CD4-positive, alpha-beta T cell treated with Interleukin-6 at 100 ng/mL for 8 hours (primary cell): ENCODE data around the gene SMARCA2.

ENCODE experiments used
- DNase-seq: peaks from one replicate; pipeline ENCODE4 v3.0.0-alpha.2; 2020; ENCODE audit warnings: mixed read lengths, low spot score

SMARCA2 gene

GRCh38 chr9:2093920-2094597, 78.9 kb downstream of the SMARCA2 start:
- DNase-seq: no peak

GRCh38 chr9:2096376-2096970, 81.3 kb downstream of the SMARCA2 start:
- DNase-seq: no peak

GRCh38 chr9:2106666-2107065, 91.5 kb downstream of the SMARCA2 start:
- no peak for DNase-seq

DNA sequence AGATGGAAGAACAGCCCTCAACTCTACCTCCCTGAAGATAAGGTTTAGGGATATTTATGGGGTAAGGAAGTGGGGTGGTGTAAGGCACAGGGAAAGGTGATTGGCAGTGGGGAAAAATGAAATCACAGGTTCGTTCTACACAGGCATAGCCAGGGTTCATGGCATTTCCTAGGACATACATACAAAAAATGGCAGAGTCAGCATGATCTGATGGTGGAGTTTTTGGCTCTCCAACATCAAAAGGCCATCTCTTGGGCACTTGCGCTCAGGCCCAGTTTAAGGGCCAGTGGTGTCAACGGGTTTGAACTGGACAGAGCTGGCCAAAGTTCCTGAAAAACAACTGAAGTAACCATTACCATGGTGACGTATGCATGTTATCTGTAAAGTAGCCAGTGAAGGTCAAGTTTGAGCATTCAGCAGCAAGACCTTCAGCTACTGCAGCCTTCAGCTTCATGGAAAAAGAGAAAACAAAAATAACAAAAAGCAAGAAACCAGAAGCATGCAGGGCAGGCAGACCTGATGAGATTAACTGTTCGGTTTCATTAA, 92.8 kb downstream of the SMARCA2 start:
- no peak for DNase-seq

DNA sequence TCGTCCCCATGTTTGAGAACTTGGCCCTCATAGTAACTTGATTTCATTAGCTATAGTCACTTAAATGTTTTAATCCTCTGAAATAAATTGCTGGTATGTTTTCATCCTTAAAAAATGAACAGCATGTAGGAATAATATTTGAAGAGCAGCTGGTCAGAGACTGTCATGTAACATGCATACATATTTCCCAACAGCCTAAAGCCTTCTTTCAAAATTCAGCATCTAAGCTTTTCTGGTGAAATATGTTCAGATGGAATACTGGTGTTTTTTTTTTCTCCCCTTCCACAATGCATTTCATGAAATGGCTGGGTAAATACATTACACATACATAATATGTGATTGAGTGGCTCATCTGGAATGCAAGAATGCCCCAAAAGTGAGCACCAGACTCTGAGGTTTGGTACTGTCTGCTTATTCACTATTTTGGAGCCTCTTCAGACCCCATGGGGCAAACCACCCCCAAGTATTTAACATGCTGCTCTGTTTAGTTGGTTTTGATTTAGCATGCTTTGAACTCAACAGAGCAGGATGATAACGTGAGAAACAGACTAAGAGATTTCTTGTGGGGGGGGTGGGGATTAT, 94.0 kb downstream of the SMARCA2 start:
- DNase-seq: no peak

DNA sequence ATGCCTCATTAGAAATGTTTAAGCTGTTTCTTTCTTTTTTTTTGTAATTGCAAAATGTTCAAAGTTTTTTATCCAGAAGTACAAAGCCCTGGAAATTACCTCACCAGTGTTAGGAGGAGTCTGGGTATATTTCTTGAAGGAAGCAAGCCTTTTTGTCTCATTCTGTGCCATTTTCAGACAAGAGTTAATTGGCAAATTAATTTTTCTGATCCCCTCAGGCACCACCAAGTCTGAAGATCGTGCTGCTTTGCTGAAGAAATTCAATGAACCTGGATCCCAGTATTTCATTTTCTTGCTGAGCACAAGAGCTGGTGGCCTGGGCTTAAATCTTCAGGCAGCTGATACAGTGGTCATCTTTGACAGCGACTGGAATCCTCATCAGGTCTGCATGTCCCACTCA, 94.9 kb downstream of the SMARCA2 start:
- no peak for DNase-seq

- no peak for DNase-seq
These were observed 100.9 kb downstream of the SMARCA2 start for GRCh38 chr9:2116073-2116472.

DNA sequence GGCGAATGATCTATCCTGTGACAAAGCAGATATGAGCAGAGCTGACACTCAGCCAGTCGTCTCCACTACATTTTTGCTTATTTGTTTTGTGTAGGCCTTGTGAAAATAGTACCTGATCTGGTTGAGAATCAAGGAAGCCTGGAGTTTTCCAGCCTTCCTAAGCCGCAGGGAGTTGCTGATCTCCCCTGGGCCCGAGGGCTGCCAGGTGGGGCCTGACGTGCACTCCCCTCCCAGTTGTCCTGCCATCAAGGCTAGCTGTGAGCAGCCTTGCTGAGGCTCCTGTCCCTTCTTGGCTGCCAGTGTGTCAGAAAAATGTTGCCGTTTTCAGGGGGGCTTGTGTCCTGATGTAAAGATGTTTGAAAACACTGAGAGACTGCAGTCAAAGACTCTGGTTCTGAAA, 102.4 kb downstream of the SMARCA2 start:
- DNase-seq: no peak

- no peak for DNase-seq
These were observed 104.4 kb downstream of the SMARCA2 start for GRCh38 chr9:2119566-2119965.

GRCh38 chr9:2120926-2121689, 106.0 kb downstream of the SMARCA2 start:
- no peak for DNase-seq

GRCh38 chr9:2122299-2122698, 107.2 kb downstream of the SMARCA2 start:
- DNase-seq: no peak

DNA sequence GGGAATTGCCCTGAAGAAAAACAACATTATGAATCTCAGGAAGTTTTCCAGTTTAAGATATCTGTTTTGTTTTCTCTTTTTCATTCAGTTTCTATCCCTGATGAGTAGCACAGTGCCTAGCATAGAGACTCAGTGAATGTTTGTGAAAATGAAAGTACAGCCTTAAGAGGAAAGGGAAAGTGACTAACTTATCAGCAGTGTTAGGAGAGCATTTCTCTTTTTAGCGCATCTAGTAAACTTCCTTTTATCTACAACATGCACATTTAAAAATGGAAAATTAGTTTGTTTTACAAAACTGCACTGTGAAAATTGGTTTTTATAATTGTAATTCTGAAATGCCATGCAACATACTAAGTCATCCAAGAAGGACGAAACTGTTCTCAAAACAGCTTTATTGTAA, 110.8 kb downstream of the SMARCA2 start:
- DNase-seq: no peak

- DNase-seq: no peak
These were observed 111.2 kb downstream of the SMARCA2 start for GRCh38 chr9:2126331-2126803.

- DNase-seq: no peak
These were observed 112.3 kb downstream of the SMARCA2 start for GRCh38 chr9:2127486-2127885.

DNA sequence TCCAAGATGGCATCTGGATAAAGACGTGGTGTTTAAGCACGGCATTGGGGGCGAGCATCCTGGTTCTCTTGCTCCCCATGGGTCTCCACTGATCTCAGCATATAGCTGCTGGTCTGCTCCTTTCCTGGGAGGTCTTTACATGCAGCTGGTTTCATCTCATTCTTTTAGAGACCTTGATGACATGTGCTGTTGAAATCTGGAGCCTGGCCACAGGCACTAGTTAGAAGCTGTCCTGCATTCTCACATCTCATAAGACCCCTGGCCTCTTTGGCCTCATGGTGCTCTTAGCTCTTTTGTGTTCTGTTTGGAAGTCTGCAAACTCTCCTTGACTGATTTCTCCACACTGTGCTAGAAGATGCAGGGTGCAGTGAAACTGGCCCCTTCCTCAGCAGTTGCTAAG, 113.0 kb downstream of the SMARCA2 start:
- no peak for DNase-seq

GRCh38 chr9:2128618-2129017, 113.5 kb downstream of the SMARCA2 start:
- no peak for DNase-seq

DNA sequence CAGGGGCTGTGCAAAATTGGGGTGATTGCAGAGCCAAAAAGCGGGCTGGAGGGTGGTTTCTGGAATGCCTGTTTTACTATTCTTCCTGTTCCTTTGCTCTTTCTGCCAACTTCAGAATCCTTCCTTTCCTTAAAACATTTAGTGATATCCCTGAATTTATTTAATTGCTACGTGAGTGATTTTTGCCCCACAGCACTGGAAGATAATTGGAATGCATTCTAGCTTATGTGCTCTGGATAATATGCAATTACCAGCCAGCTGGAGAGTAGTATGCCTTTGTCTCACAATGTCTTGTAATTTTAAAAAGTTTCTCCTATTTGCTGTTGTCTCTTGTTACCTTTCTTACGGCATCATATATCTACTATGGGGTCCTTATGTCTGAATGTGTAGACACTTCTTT, 115.8 kb downstream of the SMARCA2 start:
- no peak for DNase-seq

DNA sequence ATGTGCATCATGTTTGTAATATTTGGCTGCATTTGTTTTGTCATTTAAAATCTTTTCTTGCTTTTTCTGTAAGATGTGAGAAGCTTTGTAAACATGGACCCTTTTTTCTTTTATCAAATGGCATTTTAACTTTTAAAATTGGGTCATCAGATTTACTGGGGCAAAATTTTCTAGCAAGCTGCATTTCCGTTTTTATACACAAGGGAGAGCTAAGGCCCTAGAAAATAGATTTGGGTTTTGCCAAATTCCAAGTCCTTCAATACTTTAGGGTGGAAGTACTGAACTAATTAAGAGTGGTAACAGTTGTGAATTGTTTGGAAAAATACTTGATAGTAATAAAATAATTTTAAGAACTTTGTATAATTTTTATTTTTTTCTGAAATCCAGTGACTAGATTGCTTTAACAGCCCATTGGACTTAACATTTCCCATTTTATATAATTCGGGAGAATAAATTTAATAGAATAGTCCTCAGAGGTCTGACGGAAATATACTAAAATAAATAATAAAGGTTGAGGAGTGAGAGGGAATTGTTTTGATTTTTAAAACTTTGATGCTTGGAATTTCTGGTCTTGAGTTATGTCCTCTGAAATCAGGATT, 117.4 kb downstream of the SMARCA2 start:
- DNase-seq: no peak

DNA sequence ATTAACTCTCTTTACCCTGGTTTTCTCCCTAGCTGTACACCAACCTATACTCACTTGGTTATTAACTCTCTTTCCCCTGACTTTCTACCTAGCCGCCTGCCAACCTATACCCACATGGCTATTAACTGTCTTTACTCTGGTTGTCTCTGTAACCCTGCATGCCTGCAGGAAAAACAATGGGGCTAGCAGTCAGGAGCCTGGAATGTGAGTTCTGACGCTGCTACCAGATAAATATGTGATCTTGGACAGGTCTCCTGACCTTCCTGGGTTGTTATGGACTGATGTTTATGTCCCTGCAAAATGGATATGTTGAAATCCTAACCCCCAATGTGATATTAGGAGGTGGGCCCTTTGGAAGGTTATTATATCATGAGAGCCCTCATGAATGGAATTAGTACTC, 119.2 kb downstream of the SMARCA2 start:
- no peak for DNase-seq

DNA sequence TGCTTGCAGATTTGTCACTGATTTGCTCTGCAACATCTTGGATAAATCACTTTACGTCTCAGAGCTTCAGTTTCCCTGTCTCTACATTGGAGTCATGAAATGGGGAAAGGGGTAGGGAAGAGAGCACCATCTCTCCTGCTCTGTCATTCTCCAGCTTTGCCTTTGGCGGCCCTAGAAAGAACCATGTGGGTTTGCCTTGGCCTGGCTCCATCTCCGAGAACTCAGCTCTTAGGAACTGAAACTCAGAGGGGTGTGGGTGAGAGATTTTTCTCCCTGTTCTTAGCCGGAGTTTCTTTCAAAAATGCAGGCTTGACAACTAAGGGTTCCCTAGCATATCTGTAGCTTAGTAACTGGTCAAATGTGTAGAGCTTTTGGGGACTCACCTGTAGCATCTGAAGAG, 123.5 kb downstream of the SMARCA2 start:
- DNase-seq: no peak

GRCh38 chr9:2140600-2141223, 125.6 kb downstream of the SMARCA2 start:
- DNase-seq: no peak

DNA sequence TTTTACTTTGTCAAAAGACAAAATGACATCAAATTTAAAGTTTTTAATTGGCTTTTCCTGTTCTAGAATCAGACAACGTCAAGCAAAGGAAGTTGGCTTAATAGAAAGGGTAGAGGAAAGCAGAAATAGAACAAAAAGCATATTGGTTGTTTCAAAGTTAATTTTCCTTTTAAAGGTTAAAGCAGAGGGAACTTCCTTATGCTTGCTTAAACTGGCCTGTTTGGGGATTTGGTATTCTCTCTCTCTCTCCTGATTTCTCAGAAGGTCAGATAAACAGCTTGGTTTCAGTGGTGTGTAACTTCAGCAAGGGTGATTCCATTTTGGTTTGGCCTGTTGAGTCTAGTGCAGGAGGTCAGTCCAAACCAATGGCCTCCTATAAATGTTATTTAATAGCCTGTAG, 127.1 kb downstream of the SMARCA2 start:
- no peak for DNase-seq
